H9 (cell line): ENCODE results near the gene CFAP100. TPM values are rescaled to one million over a fixed set of nuclear protein-coding genes. Genes with fewer than 3 reads are reported as not detected.

Source experiments
- DNase-seq: peaks from one replicate; pipeline ENCODE4 v3.0.0-alpha.2; 2017
- H2AFZ ChIP-seq: one replicate; pipeline ENCODE4 v1.6.1; 2013; ENCODE audit warnings: mild to moderate bottlenecking, low read length, control low read depth, moderate library complexity
- H2AK5ac ChIP-seq: 2 replicates; pipeline ENCODE4 v1.6.1; 2013; ENCODE audit warnings: low read length, control low read depth, mixed read lengths; ENCODE audit not compliant: insufficient read length
- H2BK120ac ChIP-seq: one replicate; pipeline ENCODE4 v1.6.1; 2013; ENCODE audit warnings: low read depth, mild to moderate bottlenecking, low read length, control low read depth, inconsistent platforms; ENCODE audit not compliant: poor library complexity, severe bottlenecking
- H2BK12ac ChIP-seq: 2 replicates; pipeline ENCODE4 v1.6.1; 2013; ENCODE audit warnings: low read length, control low read depth, mixed read lengths, low read depth; ENCODE audit not compliant: insufficient read length
- H2BK15ac ChIP-seq: 2 replicates; pipeline ENCODE4 v1.6.1; 2013; ENCODE audit warnings: low read depth, low read length, control low read depth
- H2BK20ac ChIP-seq: one replicate; pipeline ENCODE4 v1.6.1; 2013; ENCODE audit warnings: low read depth, mild to moderate bottlenecking, low read length, control low read depth, inconsistent platforms; ENCODE audit not compliant: poor library complexity, severe bottlenecking
- H2BK5ac ChIP-seq: 2 replicates; pipeline ENCODE4 v1.6.1; 2013; ENCODE audit warnings: low read length, control low read depth, mixed read lengths; ENCODE audit not compliant: insufficient read length
- H3K14ac ChIP-seq: 2 replicates; pipeline ENCODE4 v1.6.1; 2013; ENCODE audit warnings: low read length, control low read depth; ENCODE audit not compliant: insufficient read depth
- H3K18ac ChIP-seq: 2 replicates; pipeline ENCODE4 v1.6.1; 2013; ENCODE audit warnings: low read depth, mild to moderate bottlenecking, mixed read lengths, low read length, control low read depth; ENCODE audit not compliant: insufficient read length
- H3K23ac ChIP-seq: 2 replicates; pipeline ENCODE4 v1.6.1; 2013; ENCODE audit warnings: low read length, control low read depth, mixed read lengths, low read depth; ENCODE audit not compliant: insufficient read length
- H3K23me2 ChIP-seq: 2 replicates; pipeline ENCODE4 v1.6.1; 2013; ENCODE audit warnings: low read depth, mild to moderate bottlenecking, mixed read lengths, low read length, control low read depth; ENCODE audit not compliant: insufficient read length, poor library complexity, severe bottlenecking
- H3K27ac ChIP-seq: 2 replicates; pipeline ENCODE4 v1.5.1; 2013; ENCODE audit warnings: low read length, control low read depth, mixed read lengths, low read depth; ENCODE audit not compliant: insufficient read length
- H3K27me3 ChIP-seq: 2 replicates; pipeline ENCODE4 v1.6.1; 2013; ENCODE audit warnings: low read length, control low read depth, inconsistent platforms; ENCODE audit not compliant: insufficient read depth
- H3K4ac ChIP-seq: 2 replicates; pipeline ENCODE4 v1.6.1; 2013; ENCODE audit warnings: low read depth, mild to moderate bottlenecking, control low read depth, inconsistent platforms, low read length, moderate library complexity
- H3K4me1 ChIP-seq: 2 replicates; pipeline ENCODE4 v1.6.1; 2013; ENCODE audit warnings: low read length, control low read depth, inconsistent platforms; ENCODE audit not compliant: insufficient read depth
- H3K4me2 ChIP-seq: 2 replicates; pipeline ENCODE4 v1.6.1; 2013; ENCODE audit warnings: low read length, control low read depth, mixed read lengths; ENCODE audit not compliant: insufficient read length, insufficient read depth
- H3K56ac ChIP-seq: 2 replicates; pipeline ENCODE4 v1.6.1; 2013; ENCODE audit warnings: low read depth, mild to moderate bottlenecking, mixed read lengths, low read length, control low read depth; ENCODE audit not compliant: insufficient read length
- H3K79me1 ChIP-seq: 2 replicates; pipeline ENCODE4 v1.6.1; 2013; ENCODE audit warnings: low read depth, mild to moderate bottlenecking, moderate library complexity, low read length, control low read depth, inconsistent platforms; ENCODE audit not compliant: insufficient read depth, poor library complexity, severe bottlenecking
- H3K79me2 ChIP-seq: 2 replicates; pipeline ENCODE4 v1.6.1; 2013; ENCODE audit warnings: low read length, control low read depth, inconsistent platforms; ENCODE audit not compliant: insufficient read depth
- H3K9ac ChIP-seq: 2 replicates; pipeline ENCODE4 v1.6.1; 2013; ENCODE audit warnings: low read length, control low read depth, mixed read lengths; ENCODE audit not compliant: insufficient read length; ENCODE audit errors: extremely low read depth
- H3K9me3 ChIP-seq: one replicate; pipeline ENCODE4 v1.6.1; 2013; ENCODE audit warnings: low read depth, low read length, inconsistent platforms; ENCODE audit not compliant: control insufficient read depth
- H3T11ph ChIP-seq: one replicate; pipeline ENCODE4 v1.6.1; 2013; ENCODE audit warnings: mild to moderate bottlenecking, low read length, control low read depth, inconsistent platforms
- H4K20me1 ChIP-seq: one replicate; pipeline ENCODE4 v1.6.1; 2013; ENCODE audit not compliant: control insufficient read depth, insufficient read length, insufficient read depth
- H4K5ac ChIP-seq: 2 replicates; pipeline ENCODE4 v1.6.1; 2013; ENCODE audit warnings: low read depth, mild to moderate bottlenecking, mixed read lengths, low read length, control low read depth; ENCODE audit not compliant: insufficient read length
- H4K8ac ChIP-seq: replicated peaks from 2 replicates; pipeline ENCODE4 v1.6.1; 2013; ENCODE audit warnings: low read length, control low read depth, mixed read lengths, low read depth; ENCODE audit not compliant: insufficient read length
- H4K91ac ChIP-seq: 2 replicates; pipeline ENCODE4 v1.6.1; 2013; ENCODE audit warnings: low read depth, mild to moderate bottlenecking, moderate library complexity, mixed read lengths, low read length, control low read depth; ENCODE audit not compliant: insufficient read length
- H3K27ac Mint-ChIP-seq, 3 experiments: 2 replicates in 2 of 3; 3 replicates in 1 of 3; pipeline ENCODE4 v1.8.0; 2020 to 2021; ENCODE audit warnings: mixed read lengths in 3 of 3, mild to moderate bottlenecking in 1 of 3, moderate library complexity in 1 of 3
- H3K27me3 Mint-ChIP-seq: 2 replicates; pipeline ENCODE4 v1.8.0; 2021; ENCODE audit warnings: low read depth, mild to moderate bottlenecking, moderate library complexity, mixed read lengths
- H3K36me3 Mint-ChIP-seq, 3 experiments: 2 replicates in 2 of 3; 3 replicates in 1 of 3; pipeline ENCODE4 v1.8.0; 2020 to 2021; ENCODE audit warnings: low read depth in 3 of 3, mixed read lengths in 3 of 3; ENCODE audit not compliant: insufficient read depth in 1 of 3
- H3K4me1 Mint-ChIP-seq, 2 experiments: 2 replicates each; pipeline ENCODE4 v1.8.0; 2020; ENCODE audit warnings: mixed read lengths in 2 of 2
- H3K4me3 Mint-ChIP-seq, 2 experiments: 2 replicates in 1 of 2; 3 replicates in 1 of 2; pipeline ENCODE4 v1.8.0; 2020 to 2021; ENCODE audit warnings: mild to moderate bottlenecking in 2 of 2, mixed read lengths in 2 of 2, moderate library complexity in 1 of 2
- H3K9me3 Mint-ChIP-seq, 2 experiments: 2 replicates in 1 of 2; 3 replicates in 1 of 2; pipeline ENCODE4 v1.8.0; 2020; ENCODE audit warnings: mild to moderate bottlenecking in 2 of 2, mixed read lengths in 2 of 2, moderate library complexity in 1 of 2
- CTCF ChIP-seq: fragments of 200-600 bp; sonication (generic); conservative IDR thresholded peaks from 3 replicates; pipeline ENCODE4 v1.8.0; 2021; ENCODE audit warnings: antibody characterized with exemption, mild to moderate bottlenecking
- whole genome bisulfite sequencing: extraction: QIAGEN DNeasy Blood & Tissue Kit; methylation state at CpG from one replicate; pipeline ENCODE4 v1.1.7; 2013; ENCODE audit warnings: missing lambda C conversion rate, low lambda C conversion rate, mixed read lengths; ENCODE audit not compliant: insufficient read length; ENCODE audit errors: extremely low coverage; 5-methylcytosine and 5-hydroxymethylcytosine counted together
- total RNA-seq: library from RNA; stranded (reverse); gene quantifications from 2 replicates; pipeline ENCODE4 v1.2.1, GENCODE V29; 2021

The CFAP100 gene
- total RNA-seq, 1 experiment from 2014 or later, result 0.44 TPM

DNA sequence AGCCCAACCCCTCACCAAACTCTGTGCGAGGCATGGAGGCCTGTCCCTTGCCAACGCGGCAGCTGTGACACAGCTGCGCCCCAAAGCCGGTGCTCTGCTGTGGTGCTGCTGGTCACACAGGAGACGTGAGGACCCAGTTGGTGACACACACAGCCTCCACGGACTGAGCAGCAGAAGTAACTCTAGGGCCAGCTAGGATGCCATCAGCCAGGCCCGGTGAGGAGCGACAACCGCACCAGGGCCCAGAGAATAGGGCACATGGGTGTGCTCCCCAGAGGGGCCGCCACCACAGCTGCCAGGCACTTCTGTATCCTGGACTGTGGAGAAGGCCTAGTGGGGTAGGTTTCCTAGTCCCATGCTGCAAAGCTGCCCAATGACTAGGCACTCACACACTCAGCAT is 70.3 kb downstream of the CFAP100 start:
- H3K79me2 ChIP-seq, result no peaks in the 10 kb centered on the region; the same call in 1 of the 2 replicates
- Mint-ChIP-seq H3K4me3 (no peak overlapping the region), H3K36me3 (peaks cover 54 to 90% (median 74%) of the 10 kb centered on the region in 3 experiments; a peak in 6 of 7 replicates)

More for the DNA sequence above, 70.3 kb downstream of the CFAP100 start:
- H3K23ac ChIP-seq, result no peak overlapping the region
- no peak overlapping the region for H4K91ac ChIP-seq
- no peak overlapping the region for H3K14ac ChIP-seq
- H3T11ph ChIP-seq, result no peak overlapping the region
- no peaks in the 10 kb centered on the region for H3K4me1 ChIP-seq
- no peak for TF ChIP-seq CTCF
- Mint-ChIP-seq H3K9me3 (no peaks in the 10 kb centered on the region; a peak in 1 of 5 replicates), H3K4me1 (no peaks in the 10 kb centered on the region), H3K27ac (0 out of 7 replicates have a peak overlapping the region, but pooled peaks of 1 of the 3 experiments have one; percentile 70), H3K27me3 (no peaks in the 10 kb centered on the region)
- H2AFZ ChIP-seq, result no peak overlapping the region
- H2BK5ac ChIP-seq, result no peak overlapping the region
- H3K9ac ChIP-seq, result no peak overlapping the region
- H3K79me1 ChIP-seq, result peaks cover 10% of the 10 kb centered on the region
- no peak overlapping the region for H2BK12ac ChIP-seq
- no peaks in the 10 kb centered on the region for H3K9me3 ChIP-seq
- H4K20me1 ChIP-seq, result no peaks in the 10 kb centered on the region
- no peak for DNase-seq
- no peaks in the 10 kb centered on the region for H3K27me3 ChIP-seq
- WGBS, result no CpG with 5 or more reads among the region's 11 CpGs
- no peak overlapping the region for H4K8ac ChIP-seq
- H2BK120ac ChIP-seq, result no peak overlapping the region
- no peak overlapping the region for H3K4ac ChIP-seq
- no peak overlapping the region for H2BK15ac ChIP-seq
- no peak overlapping the region for H2AK5ac ChIP-seq
- no peak overlapping the region for H3K56ac ChIP-seq
- H3K27ac ChIP-seq, result no peak overlapping the region
- no peaks in the 10 kb centered on the region for H3K23me2 ChIP-seq
- H2BK20ac ChIP-seq, result no peak overlapping the region
- no peak overlapping the region for H3K18ac ChIP-seq
- H4K5ac ChIP-seq, result no peak overlapping the region
- no peak overlapping the region for H3K4me2 ChIP-seq
